Measurements from ENCODE around the gene PFKFB2.

Gene PFKFB2

DNA sequence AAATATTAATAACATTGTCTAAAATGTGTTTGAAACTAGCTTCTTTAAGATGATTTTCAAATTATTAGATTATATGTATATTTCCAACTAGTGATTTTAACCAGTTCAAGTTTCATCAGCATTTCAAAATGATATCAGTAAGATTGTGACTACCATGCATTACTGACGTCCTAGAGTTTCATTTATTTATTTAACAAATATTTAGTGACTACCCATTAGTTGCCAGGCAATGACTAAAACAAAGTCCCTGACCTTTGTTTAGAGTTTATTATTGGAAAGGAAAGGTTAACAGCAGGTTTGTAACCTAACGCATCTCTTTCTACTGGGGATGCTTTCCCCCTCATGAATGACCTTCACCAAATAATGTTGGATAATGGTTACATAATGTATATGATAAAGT, 28.0 kb downstream of the PFKFB2 start:
- H3K4me2 ChIP-seq (ENCODE audit: insufficient read depth, low read length, poor library complexity, severe bottlenecking), result no peak overlapping the region
- peaks cover 0 to 2% (median 0%) of the 10 kb centered on the region in 3 experiments for H3K27me3 ChIP-seq (ENCODE audit: control insufficient read depth in 3 of 3, insufficient read depth in 3 of 3, low read depth in 1 of 3, low read length in 3 of 3)
- no peak overlapping the region for H4K91ac ChIP-seq (ENCODE audit: low read depth, low read length, poor library complexity)
- no peak overlapping the region for H2AK5ac ChIP-seq (ENCODE audit: low read depth, low read length)
- H2BK15ac ChIP-seq (ENCODE audit: low read length), result no peak overlapping the region
- H2BK5ac ChIP-seq (ENCODE audit: low read length), result no peak overlapping the region
- no peak overlapping the region for H3K23ac ChIP-seq (ENCODE audit: low read depth, low read length, poor library complexity)
- no CpG with 5 or more reads among the region's 2 CpGs for WGBS, 2 donors (ENCODE audit: extremely low coverage in 2 of 2, insufficient read length in 2 of 2, insufficient replicate concordance in 1 of 2)
- H2AFZ ChIP-seq (ENCODE audit: low read length), result no peak overlapping the region
- H3K18ac ChIP-seq (ENCODE audit: low read length), result no peak overlapping the region
- H2BK12ac ChIP-seq (ENCODE audit: low read length), result no peak overlapping the region
- H3K4me1 ChIP-seq (ENCODE audit: control insufficient read depth in 2 of 2, insufficient read depth in 1 of 2, low read depth in 1 of 2, low read length in 2 of 2), result peaks cover 0 to 1% of the 10 kb centered on the region in 2 donors
- no peak overlapping the region for H2BK120ac ChIP-seq (ENCODE audit: low read depth, low read length)
- no peaks in the 10 kb centered on the region for H3K9me3 ChIP-seq (replicated peaks in 1 of 2; ENCODE audit: control insufficient read depth in 2 of 2, insufficient read depth in 1 of 2, low read depth in 1 of 2, low read length in 2 of 2)
- no peak overlapping the region for H3K4me3 ChIP-seq (ENCODE audit: low read length in 2 of 2)
- no peak overlapping the region for H4K8ac ChIP-seq (ENCODE audit: low read depth, low read length)
- no peak overlapping the region for H3K14ac ChIP-seq (ENCODE audit: low read length)
- H3K9ac ChIP-seq (ENCODE audit: low read depth, low read length, poor library complexity), result no peak overlapping the region
- no peak overlapping the region for H3K4ac ChIP-seq (ENCODE audit: low read length)
- no peaks in the 10 kb centered on the region for H3K36me3 ChIP-seq (replicated peaks in 1 of 2; ENCODE audit: control insufficient read depth in 2 of 2, insufficient read depth in 2 of 2, low read length in 2 of 2)
- H3K27ac ChIP-seq (replicated peaks; ENCODE audit: low read length), result no peak overlapping the region
- DNase-seq (ENCODE audit: low spot score), result no peak
- H3K79me1 ChIP-seq (ENCODE audit: low read depth, low read length), result no peaks in the 10 kb centered on the region

DNA sequence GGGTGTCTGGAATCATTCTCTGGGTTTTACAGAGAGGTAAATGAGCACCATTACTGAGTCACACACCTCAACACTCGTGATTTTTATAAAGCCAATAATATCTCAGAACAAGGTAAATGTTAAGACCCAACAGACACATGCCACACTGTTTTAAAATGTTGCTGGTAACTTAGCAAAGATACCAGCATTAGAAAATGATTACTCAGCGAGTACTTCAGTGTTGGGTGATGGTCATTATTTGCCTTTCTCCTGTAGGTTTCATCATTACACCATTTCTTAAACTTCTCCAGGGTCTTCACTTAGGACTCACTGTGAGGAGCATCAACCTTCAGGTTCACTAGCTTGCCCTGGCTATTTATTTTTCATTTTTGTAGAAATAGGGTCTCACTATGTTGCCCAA, 28.7 kb downstream of the PFKFB2 start:
- Histone ChIP-seq H3K4me1 (ENCODE audit: control insufficient read depth in 2 of 2, insufficient read depth in 1 of 2, low read depth in 1 of 2, low read length in 2 of 2) (peaks cover 0 to 1% of the 10 kb centered on the region in 2 donors), H3K18ac (ENCODE audit: low read length) (no peak overlapping the region), H3K9me3 (replicated peaks in 1 of 2; ENCODE audit: control insufficient read depth in 2 of 2, insufficient read depth in 1 of 2, low read depth in 1 of 2, low read length in 2 of 2) (no peaks in the 10 kb centered on the region), H2BK5ac (ENCODE audit: low read length) (no peak overlapping the region), H3K79me1 (ENCODE audit: low read depth, low read length) (no peaks in the 10 kb centered on the region), H3K23ac (ENCODE audit: low read depth, low read length, poor library complexity) (no peak overlapping the region), H3K4ac (ENCODE audit: low read length) (no peak overlapping the region), H2AFZ (ENCODE audit: low read length) (no peak overlapping the region), H3K4me2 (ENCODE audit: insufficient read depth, low read length, poor library complexity, severe bottlenecking) (no peak overlapping the region), H2AK5ac (ENCODE audit: low read depth, low read length) (no peak overlapping the region), H3K36me3 (replicated peaks in 1 of 2; ENCODE audit: control insufficient read depth in 2 of 2, insufficient read depth in 2 of 2, low read length in 2 of 2) (no peaks in the 10 kb centered on the region), H3K27ac (replicated peaks; ENCODE audit: low read length) (no peak overlapping the region), H3K4me3 (ENCODE audit: low read length in 2 of 2) (no peak overlapping the region), H3K14ac (ENCODE audit: low read length) (no peak overlapping the region), H2BK120ac (ENCODE audit: low read depth, low read length) (no peak overlapping the region), H4K8ac (ENCODE audit: low read depth, low read length) (no peak overlapping the region), H3K9ac (ENCODE audit: low read depth, low read length, poor library complexity) (no peak overlapping the region), H4K91ac (ENCODE audit: low read depth, low read length, poor library complexity) (no peak overlapping the region), H2BK12ac (ENCODE audit: low read length) (no peak overlapping the region), H3K27me3 (ENCODE audit: control insufficient read depth in 3 of 3, insufficient read depth in 3 of 3, low read depth in 1 of 3, low read length in 3 of 3) (peaks cover 0 to 5% (median 0%) of the 10 kb centered on the region in 3 experiments), H2BK15ac (ENCODE audit: low read length) (no peak overlapping the region)
- no CpG with 5 or more reads among the region's 2 CpGs for WGBS, 2 donors (ENCODE audit: extremely low coverage in 2 of 2, insufficient read length in 2 of 2, insufficient replicate concordance in 1 of 2)
- no peak for DNase-seq (ENCODE audit: low spot score)

DNA sequence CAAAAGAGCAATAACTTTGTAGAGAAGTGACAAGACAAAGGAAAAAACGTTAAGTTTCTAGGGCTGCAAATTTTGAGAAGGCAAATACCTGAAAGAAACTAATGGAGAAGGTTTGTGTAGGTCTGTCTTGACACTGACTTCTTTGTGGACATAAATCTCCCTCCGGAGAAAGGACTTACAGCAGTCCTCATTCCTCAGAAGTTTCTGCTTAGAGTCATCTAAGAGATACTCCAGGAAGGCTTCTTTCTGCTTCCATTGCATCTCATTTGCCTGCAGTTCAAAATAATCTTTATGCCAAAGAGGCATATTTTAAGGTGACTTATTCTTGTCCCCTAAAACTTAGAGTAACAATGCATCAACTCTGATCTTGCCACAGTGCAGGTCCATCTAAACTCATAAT, 31.2 kb downstream of the PFKFB2 start:
- no CpG with 5 or more reads among the region's 2 CpGs for WGBS, 2 donors (ENCODE audit: extremely low coverage in 2 of 2, insufficient read length in 2 of 2, insufficient replicate concordance in 1 of 2)
- no peak overlapping the region for H3K4ac ChIP-seq (ENCODE audit: low read length)
- H2BK5ac ChIP-seq (ENCODE audit: low read length), result no peak overlapping the region
- H3K79me1 ChIP-seq (ENCODE audit: low read depth, low read length), result no peaks in the 10 kb centered on the region
- H3K9me3 ChIP-seq (replicated peaks in 1 of 2; ENCODE audit: control insufficient read depth in 2 of 2, insufficient read depth in 1 of 2, low read depth in 1 of 2, low read length in 2 of 2), result no peaks in the 10 kb centered on the region
- H2BK15ac ChIP-seq (ENCODE audit: low read length), result no peak overlapping the region
- no peak overlapping the region for H2AK5ac ChIP-seq (ENCODE audit: low read depth, low read length)
- DNase-seq (ENCODE audit: low spot score), result no peak
- H3K36me3 ChIP-seq (replicated peaks in 1 of 2; ENCODE audit: control insufficient read depth in 2 of 2, insufficient read depth in 2 of 2, low read length in 2 of 2), result no peaks in the 10 kb centered on the region
- no peak overlapping the region for H3K9ac ChIP-seq (ENCODE audit: low read depth, low read length, poor library complexity)
- H2AFZ ChIP-seq (ENCODE audit: low read length), result no peak overlapping the region
- no peak overlapping the region for H2BK12ac ChIP-seq (ENCODE audit: low read length)
- H3K4me3 ChIP-seq (ENCODE audit: low read length in 2 of 2), result no peak overlapping the region
- no peak overlapping the region for H2BK120ac ChIP-seq (ENCODE audit: low read depth, low read length)
- H3K14ac ChIP-seq (ENCODE audit: low read length), result no peak overlapping the region
- H3K23ac ChIP-seq (ENCODE audit: low read depth, low read length, poor library complexity), result no peak overlapping the region
- no peak overlapping the region for H4K91ac ChIP-seq (ENCODE audit: low read depth, low read length, poor library complexity)
- no peak overlapping the region for H4K8ac ChIP-seq (ENCODE audit: low read depth, low read length)
- no peak overlapping the region for H3K18ac ChIP-seq (ENCODE audit: low read length)
- peaks cover 0 to 1% of the 10 kb centered on the region in 2 donors for H3K4me1 ChIP-seq (ENCODE audit: control insufficient read depth in 2 of 2, insufficient read depth in 1 of 2, low read depth in 1 of 2, low read length in 2 of 2)
- H3K27me3 ChIP-seq (ENCODE audit: control insufficient read depth in 3 of 3, insufficient read depth in 3 of 3, low read depth in 1 of 3, low read length in 3 of 3), result peaks cover 0 to 5% (median 0%) of the 10 kb centered on the region in 3 experiments
- no peak overlapping the region for H3K27ac ChIP-seq (replicated peaks; ENCODE audit: low read length)
- H3K4me2 ChIP-seq (ENCODE audit: insufficient read depth, low read length, poor library complexity, severe bottlenecking), result no peak overlapping the region

DNA sequence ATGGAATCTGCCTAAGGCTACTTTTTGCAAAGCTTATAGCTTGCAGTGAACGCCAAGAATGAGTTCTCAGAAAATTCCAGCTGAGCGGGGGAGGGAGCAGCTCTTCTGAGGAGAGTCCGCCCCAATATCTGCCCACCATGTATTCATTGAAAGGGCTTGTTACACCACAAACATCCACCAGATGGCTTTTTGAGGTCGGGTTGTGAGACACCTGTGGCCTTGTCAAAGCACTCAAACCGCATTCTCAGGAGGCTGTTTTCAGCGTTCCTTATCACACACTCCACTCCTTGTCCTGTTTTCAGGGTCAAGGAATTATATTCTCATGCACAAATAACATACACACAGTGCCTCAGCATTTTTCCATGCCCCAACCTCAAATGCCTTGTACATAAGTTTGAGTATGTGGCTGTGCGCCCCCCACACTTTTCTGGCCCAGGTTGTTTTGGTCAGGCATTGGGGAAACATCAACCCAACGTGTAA, 31.7 kb downstream of the PFKFB2 start:
- no peak overlapping the region for H3K18ac ChIP-seq (ENCODE audit: low read length)
- no CpG with 5 or more reads among the region's 8 CpGs for WGBS, 2 donors (ENCODE audit: extremely low coverage in 2 of 2, insufficient read length in 2 of 2, insufficient replicate concordance in 1 of 2)
- no peak overlapping the region for H2BK12ac ChIP-seq (ENCODE audit: low read length)
- H3K9ac ChIP-seq (ENCODE audit: low read depth, low read length, poor library complexity), result no peak overlapping the region
- no peak overlapping the region for H3K4me2 ChIP-seq (ENCODE audit: insufficient read depth, low read length, poor library complexity, severe bottlenecking)
- peaks cover 0 to 1% of the 10 kb centered on the region in 2 donors for H3K4me1 ChIP-seq (ENCODE audit: control insufficient read depth in 2 of 2, insufficient read depth in 1 of 2, low read depth in 1 of 2, low read length in 2 of 2)
- no peak overlapping the region for H2AFZ ChIP-seq (ENCODE audit: low read length)
- no peak overlapping the region for H4K8ac ChIP-seq (ENCODE audit: low read depth, low read length)
- no peak overlapping the region for H4K91ac ChIP-seq (ENCODE audit: low read depth, low read length, poor library complexity)
- H3K36me3 ChIP-seq (replicated peaks in 1 of 2; ENCODE audit: control insufficient read depth in 2 of 2, insufficient read depth in 2 of 2, low read length in 2 of 2), result no peaks in the 10 kb centered on the region
- H2BK5ac ChIP-seq (ENCODE audit: low read length), result no peak overlapping the region
- H2AK5ac ChIP-seq (ENCODE audit: low read depth, low read length), result no peak overlapping the region
- H3K27ac ChIP-seq (replicated peaks; ENCODE audit: low read length), result no peak overlapping the region
- H2BK120ac ChIP-seq (ENCODE audit: low read depth, low read length), result no peak overlapping the region
- DNase-seq (ENCODE audit: low spot score), result peak; percentile 56
- H3K27me3 ChIP-seq (ENCODE audit: control insufficient read depth in 3 of 3, insufficient read depth in 3 of 3, low read depth in 1 of 3, low read length in 3 of 3), result peaks cover 0 to 5% (median 0%) of the 10 kb centered on the region in 3 experiments
- H3K4ac ChIP-seq (ENCODE audit: low read length), result no peak overlapping the region
- H3K79me1 ChIP-seq (ENCODE audit: low read depth, low read length), result no peaks in the 10 kb centered on the region
- no peak overlapping the region for H3K4me3 ChIP-seq (ENCODE audit: low read length in 2 of 2)
- H3K9me3 ChIP-seq (replicated peaks in 1 of 2; ENCODE audit: control insufficient read depth in 2 of 2, insufficient read depth in 1 of 2, low read depth in 1 of 2, low read length in 2 of 2), result no peaks in the 10 kb centered on the region
- no peak overlapping the region for H3K14ac ChIP-seq (ENCODE audit: low read length)
- no peak overlapping the region for H2BK15ac ChIP-seq (ENCODE audit: low read length)
- H3K23ac ChIP-seq (ENCODE audit: low read depth, low read length, poor library complexity), result no peak overlapping the region

Measured in neuronal stem cell (in vitro differentiated cells).